Vagina (tissue), 2 donors: ENCODE results near the gene SULF2.

Source experiments
- CTCF ChIP-seq, 3 experiments: fragments of 450-650 bp in 2 of 3; fragments of 200-600 bp in 1 of 3; sonication (generic) in 1 of 3; IDR thresholded peaks; one replicate each; pipeline ENCODE4 v1.5.1; 2017 to 2019; ENCODE audit warnings: antibody characterized with exemption in 3 of 3, mild to moderate bottlenecking in 2 of 3, moderate library complexity in 2 of 3
- POLR2AphosphoS5 ChIP-seq, 2 donors: sonication (generic); formaldehyde crosslinking; IDR thresholded peaks; one replicate each; pipeline ENCODE4 v1.9.0; 2017; ENCODE audit warnings: antibody characterized with exemption in 2 of 2, mild to moderate bottlenecking in 2 of 2, low read depth in 1 of 2; ENCODE audit not compliant: insufficient read depth in 1 of 2

DNA sequence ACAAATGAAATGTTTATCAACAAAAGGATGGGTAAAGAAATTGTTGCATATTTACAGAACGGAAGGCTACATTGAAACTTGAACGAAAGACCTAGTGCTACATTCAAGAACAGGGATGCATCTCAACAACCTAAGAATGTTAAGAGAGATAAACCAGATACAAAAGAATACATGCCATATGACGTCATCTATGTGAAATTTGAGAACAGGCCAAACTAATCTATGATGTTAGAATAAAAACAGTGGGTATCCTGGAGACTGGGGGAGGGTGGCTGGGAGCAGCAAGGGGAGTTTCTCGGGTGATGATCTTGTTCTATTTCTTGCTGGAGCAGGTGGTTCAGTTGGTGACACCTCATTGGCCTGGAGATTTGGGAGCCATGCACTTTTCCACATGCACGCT, 81.5 kb downstream of the SULF2 start:
- TF ChIP-seq POLR2AphosphoS5 (IDR thresholded peaks at IDR 0.05; ENCODE audit: insufficient read depth in 1 of 2, low read depth in 1 of 2) = no peak
- TF ChIP-seq CTCF (IDR thresholded peaks at IDR 0.05) = no peak
